NCI-H82 treated with DMSO at 0.1 percent for 48 hours (cell line): Measurements from ENCODE around the gene NELFCD.

Experiments
- DNase-seq: peaks from one replicate; lab custom pipeline; 2025; ENCODE audit not compliant: unreplicated experiment; lab: John Stamatoyannopoulos, UW

The NELFCD gene

DNA sequence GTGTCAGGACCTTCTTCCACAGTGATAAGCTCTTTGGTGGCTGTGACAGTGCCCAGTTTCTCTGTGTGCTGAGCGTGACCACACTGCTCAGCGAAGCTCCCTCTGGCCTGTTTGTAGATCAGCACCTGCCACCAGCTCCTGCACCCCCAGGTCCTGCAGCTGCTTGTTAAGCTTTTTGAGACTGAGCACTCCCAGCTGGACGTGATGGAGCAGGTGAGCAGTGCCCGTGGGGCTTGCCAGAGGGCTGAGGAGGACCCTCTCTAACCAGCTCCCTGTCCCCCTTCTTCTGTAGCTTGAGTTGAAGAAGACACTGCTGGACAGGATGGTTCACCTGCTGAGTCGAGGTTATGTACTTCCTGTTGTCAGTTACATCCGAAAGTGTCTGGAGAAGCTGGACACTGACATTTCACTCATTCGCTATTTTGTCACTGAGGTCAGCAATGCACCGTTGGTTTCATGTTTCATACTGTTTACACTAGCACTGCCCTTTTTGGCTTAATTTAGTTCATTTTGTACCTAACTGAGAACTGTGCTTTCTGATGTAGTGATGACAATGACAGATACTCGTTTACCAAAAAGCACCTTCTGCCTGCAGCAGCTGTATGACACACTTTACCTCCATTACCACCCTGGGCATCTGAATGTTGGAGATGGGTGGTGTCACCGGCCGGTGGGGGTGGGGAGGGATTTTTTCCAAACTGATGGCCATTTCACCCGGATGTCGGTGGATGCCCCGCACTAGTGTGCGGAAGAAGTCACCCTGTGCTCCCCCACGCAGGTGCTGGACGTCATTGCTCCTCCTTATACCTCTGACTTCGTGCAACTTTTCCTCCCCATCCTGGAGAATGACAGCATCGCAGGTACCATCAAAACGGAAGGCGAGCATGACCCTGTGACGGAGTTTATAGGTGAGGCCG, 12.5 kb downstream of the NELFCD start:
- DNase-seq: no peak

DNA sequence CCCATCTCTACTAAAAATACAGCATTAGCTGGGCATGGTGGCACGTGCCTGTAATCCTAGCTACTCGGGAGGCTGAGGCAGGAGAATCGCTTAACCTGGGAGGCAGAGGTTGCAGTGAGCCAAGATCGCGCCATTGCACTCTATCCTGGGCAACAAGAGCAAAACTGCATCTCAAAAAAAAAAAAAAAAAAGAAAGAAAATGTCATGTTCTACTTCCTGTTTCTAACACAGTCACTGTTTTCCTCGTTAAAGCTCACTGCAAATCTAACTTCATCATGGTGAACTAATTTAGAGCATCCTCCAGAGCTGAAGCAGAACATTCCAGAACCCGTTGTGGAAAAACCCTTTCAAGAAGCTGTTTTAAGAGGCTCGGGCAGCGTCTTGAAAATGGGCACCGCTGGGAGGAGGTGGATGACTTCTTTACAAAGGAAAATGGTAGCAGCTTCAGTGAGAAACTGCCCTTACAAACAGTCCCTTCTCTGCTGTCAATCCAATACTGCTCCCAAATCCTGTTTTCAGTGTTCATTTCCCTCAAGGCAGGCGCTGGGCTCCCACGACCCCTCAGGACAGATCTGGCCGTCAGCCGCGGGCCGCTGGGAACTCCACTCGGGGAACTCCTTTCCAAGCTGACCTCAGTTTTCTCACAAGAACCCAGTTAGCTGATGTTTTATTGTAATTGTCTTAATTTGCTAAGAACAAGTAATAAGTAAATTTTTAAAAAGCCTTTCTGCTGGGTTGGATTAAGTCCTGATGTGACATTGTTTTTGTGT, 13.5 kb downstream of the NELFCD start:
- no peak for DNase-seq

- DNase-seq: no peak
Observed at GRCh38 chr20:58995461-58996225, 14.6 kb downstream of the NELFCD start.

- DNase-seq: no peak
Observed at GRCh38 chr20:58996226-58996611, 15.2 kb downstream of the NELFCD start.

GRCh38 chr20:58997141-58997770, 16.2 kb downstream of the NELFCD start:
- no peak for DNase-seq

DNA sequence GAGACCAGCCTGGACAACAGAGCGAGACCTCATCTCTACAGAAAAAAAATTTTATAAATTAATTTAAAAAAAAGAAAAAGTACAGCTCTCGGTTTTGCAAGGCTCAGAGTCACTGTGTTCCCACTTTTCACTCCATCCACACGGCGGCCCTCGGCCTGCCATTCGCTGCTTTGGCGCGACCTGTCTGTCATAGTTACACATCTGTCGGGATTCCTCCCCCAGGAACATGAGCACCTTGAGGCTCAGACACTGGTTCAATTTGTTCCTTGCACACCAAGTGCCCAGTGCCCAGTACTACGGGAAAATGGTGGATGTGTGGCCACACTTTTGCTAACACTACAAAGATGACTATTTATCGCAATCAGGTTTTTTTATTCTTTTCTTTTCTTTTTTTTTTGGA, 17.6 kb downstream of the NELFCD start:
- DNase-seq: no peak

DNA sequence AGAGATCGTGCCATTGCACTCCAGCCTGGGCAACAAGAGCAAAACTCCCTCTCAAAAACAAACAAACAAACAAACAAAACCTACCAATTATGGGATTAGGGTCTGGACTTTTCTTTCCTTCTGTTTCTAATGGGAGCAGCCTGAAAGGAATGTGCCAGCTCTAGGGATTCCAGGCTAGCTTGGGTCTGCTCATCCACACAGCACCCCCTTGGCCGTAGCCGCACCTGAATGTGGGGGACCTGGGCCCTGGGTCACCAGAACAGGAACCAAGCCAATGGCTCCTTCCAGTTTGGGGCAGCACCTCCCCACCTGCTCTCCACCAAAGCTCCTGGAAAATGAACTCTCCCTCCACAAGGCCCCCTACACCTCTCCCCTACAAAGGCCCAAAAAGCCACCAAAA, 19.3 kb downstream of the NELFCD start:
- DNase-seq: no peak

DNA sequence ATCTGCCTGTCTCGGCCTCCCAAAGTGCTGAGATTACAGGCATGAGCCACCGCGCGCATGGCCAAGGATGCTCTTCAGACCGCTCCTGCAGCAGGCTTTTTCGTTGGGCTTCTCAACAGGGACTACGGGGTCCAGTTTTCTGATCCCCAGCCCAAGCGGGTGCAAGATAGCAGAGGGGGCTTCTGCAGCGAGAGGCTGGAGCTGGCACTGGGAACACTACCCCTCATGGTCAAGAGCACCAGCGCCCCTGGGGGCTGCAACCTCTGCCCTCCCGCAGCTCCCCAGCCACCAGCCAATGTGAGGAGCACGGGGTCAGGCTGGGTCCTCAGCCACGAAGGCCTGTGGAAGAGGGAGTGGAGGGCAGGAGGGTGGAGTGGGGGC, 20.0 kb downstream of the NELFCD start:
- DNase-seq: no peak

- DNase-seq: no peak
Observed at GRCh38 chr20:59001449-59002171, 20.6 kb downstream of the NELFCD start.

DNA sequence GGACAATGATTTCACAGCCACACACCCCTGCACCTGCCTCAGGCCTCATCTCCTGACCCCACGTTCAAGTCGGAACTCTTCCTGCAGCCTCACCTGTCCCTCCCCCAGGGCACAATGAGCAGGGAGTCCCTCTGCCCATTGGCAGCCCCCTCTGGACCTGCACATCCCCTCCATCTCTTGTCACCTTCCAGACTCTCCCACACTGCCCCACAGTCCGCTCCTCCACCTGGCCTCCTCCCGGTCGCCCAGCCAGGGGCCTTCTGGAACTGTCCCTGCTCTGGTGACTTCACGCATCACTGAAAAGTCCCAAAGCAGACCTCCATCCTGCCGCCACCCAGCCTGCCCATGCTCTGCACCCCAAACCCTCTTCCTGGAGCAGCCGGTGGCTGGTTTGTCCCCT, 21.3 kb downstream of the NELFCD start:
- no peak for DNase-seq

DNA sequence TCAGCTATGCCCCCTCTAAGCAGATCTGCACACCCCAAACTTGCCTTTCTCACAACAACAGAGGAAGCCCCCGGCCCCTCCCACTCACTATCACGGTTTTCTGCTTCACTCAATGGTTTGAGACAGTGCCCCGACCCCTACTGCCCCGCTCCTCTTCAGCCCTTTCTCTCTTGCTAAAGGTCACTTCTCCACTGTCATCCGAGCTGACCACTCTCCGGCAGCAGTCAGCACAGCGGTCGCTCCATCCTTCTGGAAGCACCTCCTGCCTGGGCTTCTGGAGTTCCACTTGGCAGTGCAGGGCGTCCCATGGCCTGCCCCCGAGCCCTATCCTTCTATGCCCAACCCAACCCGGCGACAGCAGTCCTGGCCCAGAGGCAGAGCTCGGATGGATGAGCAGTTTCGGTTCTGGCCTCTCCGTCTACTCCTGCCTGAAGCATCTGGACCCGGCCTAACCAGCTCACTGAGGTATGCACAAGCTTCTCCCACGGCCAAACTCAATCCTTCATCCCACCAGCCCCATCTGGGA, 21.9 kb downstream of the NELFCD start:
- no peak for DNase-seq

DNA sequence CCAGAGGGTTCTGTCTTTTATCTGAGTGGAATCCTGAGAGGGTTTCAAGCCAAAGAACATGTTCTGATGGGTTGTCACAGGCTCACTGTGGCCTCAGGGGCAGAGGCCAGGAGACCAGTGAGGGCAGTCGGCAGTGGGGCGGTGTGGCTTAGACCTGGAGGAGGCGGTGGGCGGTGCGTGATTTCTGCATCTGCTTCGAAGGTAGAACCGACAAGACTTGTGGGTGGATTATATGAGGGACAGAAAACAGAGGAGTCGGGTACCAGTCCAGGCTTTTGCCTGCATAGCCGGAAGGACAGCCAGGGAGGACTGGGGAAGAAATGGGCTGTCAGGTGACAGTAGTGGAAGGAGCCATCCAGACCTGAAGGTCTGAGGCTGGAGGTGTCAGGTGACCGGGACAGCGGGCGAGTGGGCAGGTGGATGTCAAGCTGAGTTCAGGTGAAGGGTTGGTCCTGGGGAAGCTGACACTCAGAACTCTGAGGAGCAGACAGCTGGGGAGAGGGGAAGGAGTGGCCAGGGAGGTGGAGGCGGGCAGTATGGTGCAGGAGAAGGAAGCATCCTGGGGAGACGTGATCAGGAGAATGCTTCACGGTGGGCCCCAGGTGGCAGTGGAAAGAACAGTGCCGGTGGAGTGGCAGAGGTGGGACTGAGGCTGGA, 22.9 kb downstream of the NELFCD start:
- DNase-seq: no peak

DNA sequence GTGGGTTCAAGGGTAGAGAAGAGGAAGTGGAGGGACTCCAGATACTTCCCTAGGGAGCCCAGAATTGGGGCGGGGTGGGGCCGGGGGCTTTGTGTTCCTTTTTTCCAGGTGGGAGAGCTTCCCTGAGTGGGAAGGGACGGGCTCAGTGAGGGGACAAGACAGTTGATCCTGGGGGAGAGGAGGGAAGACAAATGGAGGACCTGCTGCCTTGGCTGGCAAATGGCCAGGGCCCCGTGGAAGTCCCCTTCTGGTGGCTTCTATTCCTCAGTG, 23.4 kb downstream of the NELFCD start:
- DNase-seq: no peak

DNA sequence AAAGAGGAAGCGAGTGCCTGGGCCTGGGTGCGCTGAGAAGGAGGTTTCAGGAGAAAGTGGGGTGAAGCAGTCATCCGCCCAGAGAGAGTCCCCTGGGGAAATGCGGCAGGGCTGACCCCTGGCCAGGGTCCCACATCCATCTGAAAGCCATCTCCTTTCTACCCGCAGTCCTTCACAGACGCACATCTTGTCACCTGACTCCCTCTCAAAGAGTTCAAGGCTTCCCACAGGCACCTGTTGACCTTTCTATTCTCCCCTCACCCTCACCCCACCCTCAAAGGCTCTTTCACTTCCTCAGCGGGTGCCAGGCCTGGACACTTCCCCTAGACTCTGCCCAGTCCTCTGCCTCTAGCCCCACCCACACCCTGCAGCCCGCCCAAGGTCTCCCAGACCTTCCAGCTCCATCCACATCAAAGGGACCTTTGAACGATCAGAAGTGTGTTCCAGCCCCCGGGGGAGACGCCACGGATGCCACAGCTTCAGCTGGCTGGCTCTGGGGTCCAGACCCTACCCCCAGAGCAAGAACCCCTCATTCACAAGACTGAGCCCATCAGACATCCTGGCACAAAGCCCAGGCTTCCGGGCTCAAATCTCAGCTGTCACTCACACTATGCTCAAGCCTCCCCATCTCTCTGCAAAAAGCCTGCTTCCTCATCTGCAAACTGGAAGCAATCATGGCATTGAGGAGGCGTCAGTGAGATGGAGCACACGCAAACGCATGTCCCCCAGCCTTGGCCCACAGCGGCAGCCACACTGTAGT, 23.9 kb downstream of the NELFCD start:
- DNase-seq: no peak

GRCh38 chr20:59005523-59006166, 24.6 kb downstream of the NELFCD start:
- DNase-seq: no peak

GRCh38 chr20:59006167-59006863, 25.3 kb downstream of the NELFCD start:
- no peak for DNase-seq

DNA sequence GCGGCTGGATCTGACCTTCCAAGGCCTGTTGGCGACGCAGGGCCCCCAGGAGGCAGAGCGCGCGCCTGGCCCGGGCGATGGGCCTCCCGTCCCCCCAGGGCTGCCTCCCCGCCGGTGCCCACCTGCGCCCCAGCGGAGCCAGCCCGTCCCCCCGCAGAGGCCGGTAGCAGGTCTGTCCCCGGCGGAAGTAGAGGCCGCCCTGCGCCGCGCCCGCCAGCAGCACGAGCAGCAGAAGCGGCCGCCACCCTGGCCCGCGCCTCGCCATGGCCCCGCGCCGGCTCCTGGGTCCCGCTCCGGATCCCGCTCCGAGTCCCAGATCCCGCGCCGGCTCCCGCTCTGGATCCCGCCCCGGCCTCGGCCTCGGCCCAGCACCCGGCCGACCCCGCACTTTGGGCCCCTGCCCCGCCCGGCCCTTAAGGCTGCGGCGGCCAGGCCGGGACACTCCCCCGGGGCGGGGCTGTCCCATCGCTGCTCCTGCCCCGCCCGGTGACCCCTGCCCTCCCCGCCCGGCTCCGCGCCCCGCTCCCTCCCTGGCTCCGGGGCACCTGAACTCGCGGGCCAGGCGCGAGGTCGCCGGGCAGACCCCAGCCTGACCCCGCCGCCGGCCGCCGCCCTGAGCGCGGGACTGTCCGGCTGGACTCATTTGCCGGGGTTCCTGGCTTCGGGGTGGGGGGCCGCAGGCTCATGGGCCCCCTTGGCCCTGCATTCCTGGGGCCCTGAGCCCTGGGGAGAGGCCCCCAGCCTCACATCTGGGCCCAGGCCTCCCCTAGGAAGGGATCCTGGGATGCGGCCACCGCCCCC, 26.0 kb downstream of the NELFCD start, which contains the start of gene CTSZ:
TSS of gene CTSZ (minus strand) at position 391 of the 801 bp plus-strand sequence. CDS start at position 265, 126 bp downstream.
- no peak for DNase-seq
